Measurements from ENCODE around the gene SLC30A2. TPM values are rescaled to one million over a fixed set of nuclear protein-coding genes. Genes with fewer than 3 reads are reported as not detected.

The SLC30A2 gene
- total RNA-seq, 4 donors from 2014 or later, result 0.14 TPM; not detected in 3

DNA sequence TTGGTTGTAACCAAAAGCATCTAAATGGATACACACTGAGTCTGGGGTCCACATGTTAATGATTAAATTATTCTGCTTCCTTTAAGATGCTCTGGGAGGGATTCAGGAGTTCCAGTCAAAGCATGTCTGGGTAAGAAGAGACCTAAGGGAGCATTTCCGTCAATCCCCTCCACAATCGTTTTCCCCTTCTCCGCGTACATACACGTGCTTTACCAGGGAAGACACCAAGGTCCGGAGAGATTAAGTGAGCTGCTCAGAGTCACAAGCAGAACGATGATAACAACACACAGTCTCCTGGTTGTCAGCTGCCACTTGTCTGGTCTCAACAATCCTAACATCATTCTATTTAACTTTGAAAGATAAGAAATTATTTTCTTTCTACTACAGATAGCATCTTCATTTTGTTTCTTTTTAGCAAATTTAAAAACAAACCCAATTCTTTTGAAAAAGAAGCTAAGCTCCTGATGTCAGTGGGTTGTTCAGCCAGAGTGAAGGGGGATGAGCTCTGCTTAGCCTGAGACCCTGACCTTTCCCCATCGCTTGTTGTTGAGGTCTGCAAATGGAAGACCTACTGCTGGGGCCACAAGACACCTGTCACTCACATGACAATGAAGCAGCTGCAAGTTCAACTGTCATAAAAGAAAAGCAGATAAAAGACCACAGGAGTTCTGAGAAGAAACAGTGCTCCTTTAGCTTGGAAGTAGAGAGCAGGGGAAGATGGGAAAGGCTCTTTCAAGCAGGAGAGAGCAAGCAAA, 52.5 kb downstream of the SLC30A2 start:
- Histone ChIP-seq H3K9me3 (no peaks in the 10 kb centered on the region), H3K27ac (no peak overlapping the region), H3K4me3 (no peak overlapping the region), H3K27me3 (no peaks in the 10 kb centered on the region), H3K36me3 (no peaks in the 10 kb centered on the region), H3K4me1 (peaks cover 1 to 14% (median 8%) of the 10 kb centered on the region in 4 donors)
- in situ Hi-C loops (cut with MboI; ENCODE audit: low pct_ligation_motif_present in 1 of 4, low pct_unique_long_range_greater_than_20kb in 1 of 4, low sequenced_read_pairs in 3 of 4) (no loop called here), intact Hi-C loops (cut with DNase I; ENCODE audit: low total_unique reads) (loop anchor here (5.0 kb wide), 1 partner anchor 76 kb away; no protein-coding TSS in a partner anchor)
- 85 to 86% methylated on average over 7 to 8 of the region's 8 CpGs for WGBS, 2 donors (ENCODE audit: low coverage in 1 of 2)
- DNase-seq, result no peak
- TF ChIP-seq POLR2AphosphoS5 (IDR thresholded peaks at IDR 0.05), result no peak
- no peak for TF ChIP-seq POLR2A (IDR thresholded peaks at IDR 0.05)
- no peak for TF ChIP-seq EP300 (IDR thresholded peaks at IDR 0.05; ENCODE audit: low read depth)
- TF ChIP-seq, protein P1, sequence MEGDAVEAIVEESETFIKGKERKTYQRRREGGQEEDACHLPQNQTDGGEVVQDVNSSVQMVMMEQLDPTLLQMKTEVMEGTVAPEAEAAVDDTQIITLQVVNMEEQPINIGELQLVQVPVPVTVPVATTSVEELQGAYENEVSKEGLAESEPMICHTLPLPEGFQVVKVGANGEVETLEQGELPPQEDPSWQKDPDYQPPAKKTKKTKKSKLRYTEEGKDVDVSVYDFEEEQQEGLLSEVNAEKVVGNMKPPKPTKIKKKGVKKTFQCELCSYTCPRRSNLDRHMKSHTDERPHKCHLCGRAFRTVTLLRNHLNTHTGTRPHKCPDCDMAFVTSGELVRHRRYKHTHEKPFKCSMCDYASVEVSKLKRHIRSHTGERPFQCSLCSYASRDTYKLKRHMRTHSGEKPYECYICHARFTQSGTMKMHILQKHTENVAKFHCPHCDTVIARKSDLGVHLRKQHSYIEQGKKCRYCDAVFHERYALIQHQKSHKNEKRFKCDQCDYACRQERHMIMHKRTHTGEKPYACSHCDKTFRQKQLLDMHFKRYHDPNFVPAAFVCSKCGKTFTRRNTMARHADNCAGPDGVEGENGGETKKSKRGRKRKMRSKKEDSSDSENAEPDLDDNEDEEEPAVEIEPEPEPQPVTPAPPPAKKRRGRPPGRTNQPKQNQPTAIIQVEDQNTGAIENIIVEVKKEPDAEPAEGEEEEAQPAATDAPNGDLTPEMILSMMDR (IDR thresholded peaks at IDR 0.05), result no peak

DNA sequence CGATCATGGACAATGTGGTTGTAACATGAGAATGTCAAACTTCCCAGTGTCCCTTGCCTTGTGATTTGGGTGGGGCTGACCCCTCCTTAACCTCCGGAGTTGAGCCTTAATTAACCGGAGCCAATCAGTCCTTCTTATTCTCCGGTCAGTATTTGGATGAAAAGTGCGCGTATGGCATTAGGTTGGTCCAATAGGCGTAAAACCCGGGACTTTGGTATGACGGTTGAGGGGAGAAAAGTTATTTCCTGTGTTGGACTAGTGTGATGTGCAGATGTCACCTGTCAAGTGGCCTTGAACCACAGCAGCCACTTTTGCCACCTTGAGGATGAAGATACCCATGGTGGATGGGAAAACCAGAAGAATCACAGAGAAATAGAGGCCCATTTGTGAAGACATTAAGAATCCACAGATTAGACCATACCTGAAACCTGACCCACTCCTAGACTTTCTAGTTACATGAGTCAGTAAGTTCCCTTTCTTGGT, 53.2 kb downstream of the SLC30A2 start:
- Histone ChIP-seq H3K36me3 (peaks cover 0 to 2% (median under 1%) of the 10 kb centered on the region in 4 donors), H3K4me3 (no peak overlapping the region), H3K27ac (no peak overlapping the region), H3K9me3 (no peaks in the 10 kb centered on the region), H3K4me1 (peaks cover 0 to 13% (median 8%) of the 10 kb centered on the region in 4 donors), H3K27me3 (no peaks in the 10 kb centered on the region)
- DNase-seq, result no peak
- in situ Hi-C loops (cut with MboI; ENCODE audit: low pct_ligation_motif_present in 1 of 4, low pct_unique_long_range_greater_than_20kb in 1 of 4, low sequenced_read_pairs in 3 of 4), result no loop called here
- intact Hi-C loops (cut with DNase I; ENCODE audit: low total_unique reads), result loop anchor here (5.0 kb wide), 1 partner anchor 75 kb away; no protein-coding TSS in a partner anchor
- no peak for TF ChIP-seq POLR2AphosphoS5 (IDR thresholded peaks at IDR 0.05)
- TF ChIP-seq, protein P1 (IDR thresholded peaks at IDR 0.05), result no peak
- no peak for TF ChIP-seq POLR2A (IDR thresholded peaks at IDR 0.05)
- no peak for TF ChIP-seq EP300 (IDR thresholded peaks at IDR 0.05; ENCODE audit: low read depth)
- WGBS, 2 donors (ENCODE audit: low coverage in 1 of 2), result 90 to 97% methylated on average over 4 to 9 of the region's 9 CpGs

DNA sequence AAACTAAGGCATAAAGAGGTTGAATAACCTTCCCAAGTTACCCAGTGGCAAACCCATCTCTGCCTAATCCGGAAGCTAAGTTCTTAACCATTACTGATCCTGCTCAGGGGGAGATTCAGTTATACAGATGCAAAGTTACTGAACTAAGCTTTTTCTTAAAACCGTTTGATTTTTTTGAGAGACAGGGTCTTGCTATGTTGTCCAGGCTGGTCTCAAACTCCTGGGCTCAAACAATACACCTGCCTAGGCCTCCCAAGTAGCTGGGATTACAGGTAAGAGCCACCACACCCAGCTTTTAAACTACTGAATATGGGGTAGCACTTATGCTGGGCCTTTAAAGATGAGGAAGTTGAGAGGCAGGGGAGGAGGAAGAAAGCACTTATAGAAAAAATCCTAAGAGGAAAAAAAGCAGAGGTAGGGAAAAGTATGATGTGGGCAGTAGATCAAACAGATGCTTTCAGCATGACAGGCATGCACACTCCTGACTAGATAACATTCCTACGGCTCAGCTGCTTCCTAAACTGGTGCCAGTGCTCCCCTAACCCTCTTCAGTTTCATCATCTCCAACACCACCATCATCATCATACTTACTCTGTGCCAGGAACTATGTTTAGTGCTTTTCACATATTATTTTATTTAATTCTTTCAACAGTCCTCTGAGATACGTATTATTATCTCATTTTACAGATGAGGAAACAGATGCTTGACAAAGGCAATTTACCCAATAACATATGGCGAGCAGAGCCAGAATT, 53.8 kb downstream of the SLC30A2 start:
- no peak for DNase-seq
- Histone ChIP-seq H3K4me3 (no peak overlapping the region), H3K27me3 (no peaks in the 10 kb centered on the region), H3K36me3 (peaks cover 0 to 8% (median 3%) of the 10 kb centered on the region in 4 donors), H3K4me1 (peaks cover 0 to 8% (median 5%) of the 10 kb centered on the region in 4 donors), H3K27ac (no peak overlapping the region), H3K9me3 (no peaks in the 10 kb centered on the region)
- intact Hi-C loops (cut with DNase I; ENCODE audit: low total_unique reads) (loop anchor here (5.0 kb wide), 1 partner anchor 75 kb away; no protein-coding TSS in a partner anchor), in situ Hi-C loops (cut with MboI; ENCODE audit: low pct_ligation_motif_present in 1 of 4, low pct_unique_long_range_greater_than_20kb in 1 of 4, low sequenced_read_pairs in 3 of 4) (no loop called here)
- 76 to 88% methylated on average over 2 to 5 of the region's 5 CpGs for WGBS, 2 donors (ENCODE audit: low coverage in 1 of 2)
- TF ChIP-seq POLR2A (IDR thresholded peaks at IDR 0.05) (no peak), POLR2AphosphoS5 (IDR thresholded peaks at IDR 0.05) (no peak), EP300 (IDR thresholded peaks at IDR 0.05; ENCODE audit: low read depth) (no peak)
- TF ChIP-seq, protein P1 (IDR thresholded peaks at IDR 0.05), result no peak

Data from transverse colon (tissue), 4 donors.